Testis (tissue), 2 donors: Measurements from ENCODE around the gene SLC6A9.

Source experiments
- POLR2A ChIP-seq: fragments of 450-650 bp; IDR thresholded peaks from one replicate; pipeline ENCODE4 v1.6.1; 2017; ENCODE audit warnings: antibody characterized with exemption, mild to moderate bottlenecking, moderate library complexity
- TF ChIP-seq, protein P1 (sequence below), 3 experiments: fragments of 450-650 bp in 2 of 3; fragments of 200-600 bp in 1 of 3; sonication (generic) in 1 of 3; IDR thresholded peaks; one replicate each; pipeline ENCODE4 v1.5.1; 2016 to 2019; ENCODE audit warnings: antibody characterized with exemption in 3 of 3, mild to moderate bottlenecking in 2 of 3, moderate library complexity in 1 of 3

DNA sequence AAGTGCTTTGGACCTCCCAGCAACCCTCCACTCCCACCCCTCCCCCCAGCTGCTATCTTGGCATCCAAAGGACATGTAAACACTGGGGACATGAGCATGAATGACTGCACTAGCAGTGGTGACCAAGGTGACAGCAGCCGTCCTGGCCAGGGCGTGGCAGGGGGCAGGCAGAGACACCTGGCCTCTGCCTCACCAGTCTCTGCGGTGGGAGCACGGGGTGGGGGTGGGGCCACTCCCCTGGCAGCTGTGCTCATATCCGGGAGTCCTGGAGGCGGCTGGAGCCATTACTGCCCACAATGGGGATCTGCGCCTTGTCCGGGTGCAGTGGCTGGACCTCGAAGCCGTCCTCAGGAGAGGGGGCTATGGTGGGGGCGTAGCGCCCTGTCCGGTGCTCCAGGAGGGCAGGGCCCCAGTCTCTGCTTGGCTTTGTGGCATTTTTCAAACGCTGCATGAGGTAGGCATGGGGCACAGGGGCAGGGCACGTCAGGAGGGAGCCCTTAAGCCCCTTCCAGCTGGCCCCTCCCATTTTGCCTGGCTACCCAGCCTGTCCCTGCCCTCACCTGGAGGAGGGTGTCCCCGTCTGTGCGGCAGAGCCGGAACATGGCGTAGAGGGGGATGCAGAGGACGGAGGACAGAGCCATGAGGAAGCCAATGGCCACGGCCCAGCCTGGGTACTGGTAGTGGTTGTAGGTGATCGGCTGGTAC lies 33.8 kb downstream of the SLC6A9 start:
- TF ChIP-seq, protein P1, sequence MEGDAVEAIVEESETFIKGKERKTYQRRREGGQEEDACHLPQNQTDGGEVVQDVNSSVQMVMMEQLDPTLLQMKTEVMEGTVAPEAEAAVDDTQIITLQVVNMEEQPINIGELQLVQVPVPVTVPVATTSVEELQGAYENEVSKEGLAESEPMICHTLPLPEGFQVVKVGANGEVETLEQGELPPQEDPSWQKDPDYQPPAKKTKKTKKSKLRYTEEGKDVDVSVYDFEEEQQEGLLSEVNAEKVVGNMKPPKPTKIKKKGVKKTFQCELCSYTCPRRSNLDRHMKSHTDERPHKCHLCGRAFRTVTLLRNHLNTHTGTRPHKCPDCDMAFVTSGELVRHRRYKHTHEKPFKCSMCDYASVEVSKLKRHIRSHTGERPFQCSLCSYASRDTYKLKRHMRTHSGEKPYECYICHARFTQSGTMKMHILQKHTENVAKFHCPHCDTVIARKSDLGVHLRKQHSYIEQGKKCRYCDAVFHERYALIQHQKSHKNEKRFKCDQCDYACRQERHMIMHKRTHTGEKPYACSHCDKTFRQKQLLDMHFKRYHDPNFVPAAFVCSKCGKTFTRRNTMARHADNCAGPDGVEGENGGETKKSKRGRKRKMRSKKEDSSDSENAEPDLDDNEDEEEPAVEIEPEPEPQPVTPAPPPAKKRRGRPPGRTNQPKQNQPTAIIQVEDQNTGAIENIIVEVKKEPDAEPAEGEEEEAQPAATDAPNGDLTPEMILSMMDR (IDR thresholded peaks at IDR 0.05) = no peak
- no peak for TF ChIP-seq POLR2A
